Nephron (organoid): ENCODE data around the gene KAT6B.
"Not testable (repeated sequence)": the region's sequence is repeated elsewhere in the genome, so short reads cannot be mapped to it uniquely, and the experiment has no call there.

Source experiments
- H3K27ac Mint-ChIP-seq, 3 experiments: 2 replicates each; pipeline ENCODE4 v1.8.0; 2020; ENCODE audit warnings: mixed read lengths in 3 of 3, mild to moderate bottlenecking in 2 of 3, moderate library complexity in 1 of 3
- H3K27me3 Mint-ChIP-seq: 2 replicates; pipeline ENCODE4 v1.8.0; 2021; ENCODE audit warnings: low read depth, mild to moderate bottlenecking, moderate library complexity, mixed read lengths
- H3K36me3 Mint-ChIP-seq: 2 replicates; pipeline ENCODE4 v1.8.0; 2020; ENCODE audit warnings: low read depth, mixed read lengths
- H3K4me1 Mint-ChIP-seq: 2 replicates; pipeline ENCODE4 v1.8.0; 2020; ENCODE audit warnings: mixed read lengths
- H3K4me3 Mint-ChIP-seq, 3 experiments: 2 replicates each; pipeline ENCODE4 v1.8.0; 2020; ENCODE audit warnings: mild to moderate bottlenecking in 3 of 3, mixed read lengths in 3 of 3, moderate library complexity in 2 of 3
- H3K9me3 Mint-ChIP-seq: 2 replicates; pipeline ENCODE4 v1.8.0; 2020; ENCODE audit warnings: mixed read lengths
- TF ChIP-seq, protein P1 (sequence below), 3 experiments: fragments of 200-600 bp; sonication (generic); IDR thresholded peaks; one replicate each; pipeline ENCODE4 v1.5.0; 2021; ENCODE audit warnings: antibody characterized with exemption in 3 of 3; ENCODE audit not compliant: unreplicated experiment in 3 of 3

KAT6B gene

DNA sequence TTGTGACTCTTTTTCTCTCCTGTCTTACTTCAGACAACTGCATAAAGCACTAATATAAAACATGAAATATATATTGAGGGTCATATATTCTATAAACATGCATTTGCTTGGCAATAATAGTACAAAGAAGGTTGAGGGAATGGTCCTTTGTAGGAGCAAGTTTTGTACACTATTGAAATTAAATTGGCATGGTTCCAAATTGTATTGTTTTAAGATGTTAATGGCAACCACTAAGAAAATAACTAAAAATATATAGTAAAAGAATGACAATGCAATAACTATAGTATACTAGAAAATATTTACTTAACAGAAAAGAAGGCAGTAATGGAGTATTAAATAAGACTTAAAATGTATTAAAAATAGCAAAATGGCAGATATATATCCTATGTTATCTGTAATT, 33.7 kb upstream of the KAT6B start:
- H3K4me1 Mint-ChIP-seq, result no peaks in the 10 kb centered on the region
- no peak overlapping the region for H3K4me3 Mint-ChIP-seq
- no peaks in the 10 kb centered on the region for H3K36me3 Mint-ChIP-seq
- H3K27me3 Mint-ChIP-seq, result peaks cover 3% of the 10 kb centered on the region
- no peak overlapping the region for H3K27ac Mint-ChIP-seq
- TF ChIP-seq, protein P1, sequence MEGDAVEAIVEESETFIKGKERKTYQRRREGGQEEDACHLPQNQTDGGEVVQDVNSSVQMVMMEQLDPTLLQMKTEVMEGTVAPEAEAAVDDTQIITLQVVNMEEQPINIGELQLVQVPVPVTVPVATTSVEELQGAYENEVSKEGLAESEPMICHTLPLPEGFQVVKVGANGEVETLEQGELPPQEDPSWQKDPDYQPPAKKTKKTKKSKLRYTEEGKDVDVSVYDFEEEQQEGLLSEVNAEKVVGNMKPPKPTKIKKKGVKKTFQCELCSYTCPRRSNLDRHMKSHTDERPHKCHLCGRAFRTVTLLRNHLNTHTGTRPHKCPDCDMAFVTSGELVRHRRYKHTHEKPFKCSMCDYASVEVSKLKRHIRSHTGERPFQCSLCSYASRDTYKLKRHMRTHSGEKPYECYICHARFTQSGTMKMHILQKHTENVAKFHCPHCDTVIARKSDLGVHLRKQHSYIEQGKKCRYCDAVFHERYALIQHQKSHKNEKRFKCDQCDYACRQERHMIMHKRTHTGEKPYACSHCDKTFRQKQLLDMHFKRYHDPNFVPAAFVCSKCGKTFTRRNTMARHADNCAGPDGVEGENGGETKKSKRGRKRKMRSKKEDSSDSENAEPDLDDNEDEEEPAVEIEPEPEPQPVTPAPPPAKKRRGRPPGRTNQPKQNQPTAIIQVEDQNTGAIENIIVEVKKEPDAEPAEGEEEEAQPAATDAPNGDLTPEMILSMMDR (IDR thresholded peaks at IDR 0.05; ENCODE audit: unreplicated experiment in 3 of 3), result no peak
- no peaks in the 10 kb centered on the region for H3K9me3 Mint-ChIP-seq

DNA sequence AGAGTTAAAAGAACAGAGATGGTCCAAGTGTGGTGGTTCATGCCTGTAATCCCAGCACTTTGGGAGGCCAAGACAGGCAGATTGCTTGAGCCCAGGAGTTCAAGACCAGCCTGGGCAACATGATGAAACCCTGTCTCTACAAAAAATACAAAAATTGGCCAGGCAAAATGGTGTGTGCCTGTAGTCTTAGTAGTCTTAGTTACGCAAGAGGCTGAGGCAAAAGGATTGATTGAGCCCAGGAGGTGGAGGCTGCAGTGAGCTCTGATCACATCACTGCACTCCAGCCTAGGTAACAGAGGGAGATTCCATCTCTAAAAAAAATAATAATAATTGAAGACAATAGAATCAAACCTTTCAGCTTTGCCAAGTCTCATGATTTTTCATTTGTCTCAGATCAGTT, 33.2 kb upstream of the KAT6B start:
- not testable (repeated sequence) for H3K4me1 Mint-ChIP-seq, H3K4me3 Mint-ChIP-seq, H3K9me3 Mint-ChIP-seq, H3K36me3 Mint-ChIP-seq, H3K27me3 Mint-ChIP-seq, H3K27ac Mint-ChIP-seq

DNA sequence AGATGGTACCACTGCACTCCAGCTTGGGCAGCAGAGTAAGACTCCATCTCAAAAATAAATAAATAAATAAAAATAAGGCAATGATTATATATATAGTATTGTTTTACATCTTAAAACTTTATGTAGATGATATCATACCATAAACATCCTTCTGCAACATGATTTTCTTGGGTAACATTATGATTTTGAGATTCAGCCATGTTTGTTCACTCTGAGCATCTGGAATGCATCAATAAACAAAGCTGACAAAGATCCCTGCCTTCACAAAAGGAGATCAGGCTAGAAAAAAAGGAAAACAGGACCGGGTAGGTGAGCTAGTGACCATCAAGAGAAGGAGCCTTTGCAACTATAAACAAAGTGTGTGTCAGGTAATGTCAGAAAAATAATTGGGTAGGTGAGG, 31.9 kb upstream of the KAT6B start:
- no peaks in the 10 kb centered on the region for H3K36me3 Mint-ChIP-seq
- H3K4me3 Mint-ChIP-seq, result no peak overlapping the region
- no peak overlapping the region for H3K27ac Mint-ChIP-seq
- TF ChIP-seq, protein P1 (IDR thresholded peaks at IDR 0.05; ENCODE audit: unreplicated experiment in 3 of 3), result no peak
- no peaks in the 10 kb centered on the region for H3K4me1 Mint-ChIP-seq
- peaks cover 3% of the 10 kb centered on the region for H3K27me3 Mint-ChIP-seq
- H3K9me3 Mint-ChIP-seq, result no peaks in the 10 kb centered on the region

DNA sequence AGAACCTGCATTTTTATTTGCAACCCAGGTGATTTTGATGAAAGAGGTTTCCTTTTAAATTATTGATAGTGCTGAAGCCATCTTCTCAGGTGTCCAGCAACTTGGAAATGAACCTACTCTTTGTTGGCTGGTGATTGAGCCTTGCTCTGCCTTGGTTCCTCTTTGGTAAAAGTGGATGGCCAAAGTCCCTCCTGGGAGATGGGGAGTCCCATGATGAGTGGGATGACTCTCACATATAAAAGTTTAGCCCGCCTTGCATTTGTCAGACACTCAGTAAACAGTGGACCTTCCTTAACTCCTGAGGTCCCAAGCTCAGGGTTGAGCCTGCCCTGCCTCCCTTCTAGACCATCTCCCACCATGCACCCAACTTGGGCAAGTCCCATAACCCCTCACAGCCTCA, 28.9 kb upstream of the KAT6B start:
- H3K27me3 Mint-ChIP-seq, result peaks cover 3% of the 10 kb centered on the region
- TF ChIP-seq, protein P1 (IDR thresholded peaks at IDR 0.05; ENCODE audit: unreplicated experiment in 3 of 3), result no peak
- no peaks in the 10 kb centered on the region for H3K36me3 Mint-ChIP-seq
- H3K27ac Mint-ChIP-seq, result no peak overlapping the region
- H3K4me3 Mint-ChIP-seq, result no peak overlapping the region
- no peaks in the 10 kb centered on the region for H3K4me1 Mint-ChIP-seq
- no peaks in the 10 kb centered on the region for H3K9me3 Mint-ChIP-seq

DNA sequence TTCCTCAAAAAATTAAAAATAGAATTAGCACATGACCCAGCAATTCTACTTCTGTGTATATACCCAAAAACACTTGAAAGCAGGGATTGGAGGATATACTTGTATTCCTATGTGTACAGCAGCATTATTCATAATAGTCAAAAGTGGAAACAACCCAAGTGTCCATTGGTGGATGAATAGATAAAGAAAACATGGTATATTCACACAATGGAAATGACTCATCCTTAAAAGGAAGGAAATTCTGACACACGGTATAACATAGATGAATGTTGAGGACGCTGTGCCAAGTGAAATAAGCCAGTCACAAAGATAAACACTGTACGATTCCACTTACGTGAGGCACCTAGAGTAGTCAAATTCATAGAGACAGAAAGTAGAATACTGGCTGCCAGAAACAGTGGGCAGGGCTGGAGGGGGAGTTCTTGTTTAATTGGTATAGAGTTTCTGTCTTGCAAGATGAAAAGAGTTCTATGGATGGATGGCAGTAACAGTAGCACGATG, 26.6 kb upstream of the KAT6B start:
- Mint-ChIP-seq H3K4me1 (no peaks in the 10 kb centered on the region), H3K4me3 (no peak overlapping the region), H3K27me3 (peaks cover 3% of the 10 kb centered on the region), H3K27ac (no peak overlapping the region), H3K36me3 (no peaks in the 10 kb centered on the region), H3K9me3 (no peaks in the 10 kb centered on the region)
- TF ChIP-seq, protein P1 (IDR thresholded peaks at IDR 0.05; ENCODE audit: unreplicated experiment in 3 of 3), result no peak

DNA sequence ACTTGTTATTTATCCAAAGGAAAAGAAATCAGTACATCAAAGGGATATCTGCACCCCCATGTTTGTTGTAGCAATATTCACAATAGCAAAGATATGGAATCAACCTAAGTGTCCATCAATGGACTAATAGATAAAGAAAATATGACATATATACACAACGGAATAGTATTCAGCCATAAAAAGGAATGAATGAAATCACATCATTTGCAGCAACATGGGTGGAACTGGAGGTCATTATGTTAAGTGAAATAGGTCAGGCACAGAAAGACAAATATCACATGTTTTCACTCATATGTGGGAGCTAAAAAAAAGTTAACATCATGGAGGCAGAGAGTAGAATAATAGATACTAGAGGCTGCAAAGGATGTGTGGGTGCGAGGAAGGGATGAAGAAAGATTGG, 25.0 kb upstream of the KAT6B start:
- Mint-ChIP-seq H3K4me1 (no peaks in the 10 kb centered on the region), H3K27me3 (peaks cover 3% of the 10 kb centered on the region), H3K36me3 (no peaks in the 10 kb centered on the region), H3K9me3 (no peaks in the 10 kb centered on the region), H3K4me3 (no peak overlapping the region), H3K27ac (no peak overlapping the region)
- TF ChIP-seq, protein P1 (IDR thresholded peaks at IDR 0.05; ENCODE audit: unreplicated experiment in 3 of 3), result no peak
